A172 (cell line): Measurements from ENCODE around the gene METTL24. TPM values are rescaled to one million over a fixed set of nuclear protein-coding genes. Genes with fewer than 3 reads are reported as not detected.

ENCODE experiments used
- DNase-seq: peaks from one replicate; pipeline ENCODE4 v3.0.0-alpha.2; 2015; ENCODE audit warnings: low spot score
- total RNA-seq: library from RNA; depleted of rRNA; stranded (reverse); fragments of >200 nt; shearing (Covaris generic); gene quantifications from 2 replicates; pipeline ENCODE4 v1.2.3, GENCODE V29; 2014; rRNA removed

The METTL24 gene
- total RNA-seq, 1 experiment from 2014 or later, result not detected

DNA sequence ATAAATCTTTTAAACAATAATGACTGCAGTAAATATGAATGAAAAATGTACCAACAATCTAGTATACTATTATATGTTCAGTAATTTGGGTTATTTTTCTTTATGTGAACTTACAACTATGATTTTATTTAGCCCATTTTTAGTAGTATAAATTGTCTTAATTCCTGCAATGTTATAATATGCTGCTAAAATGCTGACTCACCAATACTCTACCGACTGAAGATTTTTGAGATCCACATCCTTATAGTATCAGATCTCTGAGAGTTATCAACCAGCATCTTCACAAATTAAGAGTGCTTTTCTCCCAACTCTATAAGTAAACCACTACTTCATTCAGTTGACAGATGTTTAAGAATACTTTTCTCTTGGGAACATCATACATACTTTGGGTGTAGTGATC is 161.3 kb downstream of the METTL24 start:
- DNase-seq, result no peak

DNA sequence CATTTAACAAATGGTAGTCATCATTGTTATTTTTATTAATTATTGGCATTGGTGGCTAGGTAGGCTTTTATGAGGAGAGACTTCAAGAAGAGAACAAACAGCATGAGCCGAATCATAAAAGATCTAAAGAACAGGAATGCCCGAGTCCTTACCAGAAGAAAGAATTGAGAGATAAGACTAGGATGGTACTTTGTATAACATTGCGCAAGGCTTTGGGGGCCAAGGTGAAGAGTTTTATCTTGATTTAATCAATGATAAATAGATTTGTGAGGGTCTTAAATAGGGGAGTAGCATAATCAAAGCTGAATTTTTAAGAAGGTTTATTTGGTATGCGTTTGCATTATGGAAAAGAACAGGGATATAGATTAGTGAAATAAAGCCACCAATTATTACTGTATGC is 162.5 kb downstream of the METTL24 start:
- no peak for DNase-seq

Other genes starting within 250 kb of the METTL24 start
- gene WASF1, start 178.7 kb downstream of the METTL24 start, total RNA-seq, result 13.2 and 15.7 TPM in 2 replicates
- 18.5 and 19.3 TPM in 2 replicates for gene CDC40, start 177.9 kb downstream of the METTL24 start, total RNA-seq
- gene DDO, start 57.2 kb upstream of the METTL24 start, total RNA-seq, result 3.5 and 6.0 TPM in 2 replicates
- gene SLC22A16, start 118.3 kb upstream of the METTL24 start, total RNA-seq, result not detected in 2 replicates